Measurements from ENCODE around the gene PCNX3. TPM values are rescaled to one million over a fixed set of nuclear protein-coding genes. Genes with fewer than 3 reads are reported as not detected.

The PCNX3 gene
- total RNA-seq, 1 experiment from 2014 or later: 50.4 TPM

DNA sequence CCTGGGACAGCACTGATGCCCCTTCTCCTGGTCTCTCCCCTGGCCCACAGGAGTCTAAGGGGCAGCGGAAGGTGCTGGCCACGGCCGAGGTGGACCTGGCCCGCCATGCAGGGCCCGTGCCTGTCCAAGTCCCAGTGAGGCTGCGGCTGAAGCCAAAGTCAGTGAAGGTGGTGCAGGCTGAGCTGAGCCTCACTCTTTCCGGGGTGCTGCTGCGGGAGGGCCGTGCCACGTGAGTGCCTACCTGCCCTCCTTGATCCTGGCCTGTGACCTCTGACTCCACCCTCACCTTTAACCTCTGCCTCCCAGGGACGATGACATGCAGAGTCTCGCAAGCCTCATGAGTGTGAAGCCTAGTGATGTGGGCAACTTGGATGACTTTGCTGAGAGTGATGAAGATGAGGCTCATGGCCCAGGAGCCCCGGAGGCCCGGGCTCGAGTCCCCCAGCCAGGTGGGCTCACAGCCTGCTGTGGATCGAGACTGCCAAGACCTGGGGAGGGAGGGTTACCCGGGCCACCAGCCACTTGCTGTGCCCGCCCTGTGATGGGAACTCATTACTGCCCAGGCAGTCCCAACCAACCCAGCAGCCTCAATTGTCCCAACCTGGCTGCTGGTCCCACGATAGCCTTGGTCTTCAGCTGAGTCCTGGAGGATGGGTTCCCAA lies 35.4 kb upstream of the PCNX3 start:
- RAD21 ChIA-PET (ENCODE audit: low non-redundant PET in 1 of 2, low total read pairs in 2 of 2, uncharacterized antibody in 2 of 2, unreplicated experiment in 2 of 2): no interaction called here
- peaks cover 19% of the 10 kb centered on the region; the same call in 1 of the 2 replicates for H3K79me2 ChIP-seq (ENCODE audit: insufficient read depth, low read length)
- intact Hi-C loops (cut with micrococcal nuclease): no loop called here
- no peaks in the 10 kb centered on the region for H3K9me3 ChIP-seq (ENCODE audit: control insufficient read depth in 1 of 2, insufficient read depth in 1 of 2, low read depth in 1 of 2, low read length in 2 of 2)
- H3K27ac ChIP-seq (ENCODE audit: low read depth, low read length): no peak overlapping the region
- H3K4me1 ChIP-seq (ENCODE audit: control insufficient read depth in 1 of 2, insufficient read depth in 2 of 2, low read length in 2 of 2): peaks cover 22 to 26% of the 10 kb centered on the region in 2 experiments
- no peak overlapping the region for H3K9ac ChIP-seq (ENCODE audit: low read length)
- CTCF ChIA-PET: no interaction called here
- no peak overlapping the region for H3K4me3 ChIP-seq (replicated peaks in 1 of 2; ENCODE audit: low read depth in 1 of 2, low read length in 2 of 2)
- H3K27me3 ChIP-seq (ENCODE audit: insufficient read depth, low read length): no peaks in the 10 kb centered on the region
- no peak for ATAC-seq
- H3K36me3 ChIP-seq (ENCODE audit: control insufficient read depth in 1 of 2, insufficient read depth in 2 of 2, low read length in 2 of 2): peaks cover 2 to 4% of the 10 kb centered on the region in 2 experiments; a peak in 2 of 4 replicates
- DNase-seq (ENCODE audit: low read depth, low spot score): no peak
- no peak overlapping the region for H3K4me2 ChIP-seq (ENCODE audit: low read length)
- no peaks in the 10 kb centered on the region for H3K9me2 ChIP-seq (ENCODE audit: insufficient read depth)
- no peak for TF ChIP-seq SIN3A (IDR thresholded peaks at IDR 0.05; ENCODE audit: low read depth)
- TF ChIP-seq TCF7L2 (IDR thresholded peaks at IDR 0.05; ENCODE audit: borderline replicate concordance, extremely low read depth, insufficient read depth, insufficient read length): no peak
- TF ChIP-seq ZNF274 (IDR thresholded peaks at IDR 0.05; ENCODE audit: low read depth, low read length): no peak
- TF ChIP-seq SP1 (IDR thresholded peaks at IDR 0.05; ENCODE audit: low read depth): no peak
- no peak for TF ChIP-seq CEBPB (IDR thresholded peaks at IDR 0.05; ENCODE audit: low read depth)
- TF ChIP-seq ZFX (IDR thresholded peaks at IDR 0.05): no peak
- TF ChIP-seq ELF1 (IDR thresholded peaks at IDR 0.05; ENCODE audit: borderline replicate concordance, low read depth): no peak
- TF ChIP-seq, protein P1, sequence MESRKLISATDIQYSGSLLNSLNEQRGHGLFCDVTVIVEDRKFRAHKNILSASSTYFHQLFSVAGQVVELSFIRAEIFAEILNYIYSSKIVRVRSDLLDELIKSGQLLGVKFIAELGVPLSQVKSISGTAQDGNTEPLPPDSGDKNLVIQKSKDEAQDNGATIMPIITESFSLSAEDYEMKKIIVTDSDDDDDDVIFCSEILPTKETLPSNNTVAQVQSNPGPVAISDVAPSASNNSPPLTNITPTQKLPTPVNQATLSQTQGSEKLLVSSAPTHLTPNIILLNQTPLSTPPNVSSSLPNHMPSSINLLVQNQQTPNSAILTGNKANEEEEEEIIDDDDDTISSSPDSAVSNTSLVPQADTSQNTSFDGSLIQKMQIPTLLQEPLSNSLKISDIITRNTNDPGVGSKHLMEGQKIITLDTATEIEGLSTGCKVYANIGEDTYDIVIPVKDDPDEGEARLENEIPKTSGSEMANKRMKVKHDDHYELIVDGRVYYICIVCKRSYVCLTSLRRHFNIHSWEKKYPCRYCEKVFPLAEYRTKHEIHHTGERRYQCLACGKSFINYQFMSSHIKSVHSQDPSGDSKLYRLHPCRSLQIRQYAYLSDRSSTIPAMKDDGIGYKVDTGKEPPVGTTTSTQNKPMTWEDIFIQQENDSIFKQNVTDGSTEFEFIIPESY (IDR thresholded peaks at IDR 0.05; ENCODE audit: extremely low read depth, insufficient replicate concordance, low read length): no peak
- TF ChIP-seq, protein P2, sequence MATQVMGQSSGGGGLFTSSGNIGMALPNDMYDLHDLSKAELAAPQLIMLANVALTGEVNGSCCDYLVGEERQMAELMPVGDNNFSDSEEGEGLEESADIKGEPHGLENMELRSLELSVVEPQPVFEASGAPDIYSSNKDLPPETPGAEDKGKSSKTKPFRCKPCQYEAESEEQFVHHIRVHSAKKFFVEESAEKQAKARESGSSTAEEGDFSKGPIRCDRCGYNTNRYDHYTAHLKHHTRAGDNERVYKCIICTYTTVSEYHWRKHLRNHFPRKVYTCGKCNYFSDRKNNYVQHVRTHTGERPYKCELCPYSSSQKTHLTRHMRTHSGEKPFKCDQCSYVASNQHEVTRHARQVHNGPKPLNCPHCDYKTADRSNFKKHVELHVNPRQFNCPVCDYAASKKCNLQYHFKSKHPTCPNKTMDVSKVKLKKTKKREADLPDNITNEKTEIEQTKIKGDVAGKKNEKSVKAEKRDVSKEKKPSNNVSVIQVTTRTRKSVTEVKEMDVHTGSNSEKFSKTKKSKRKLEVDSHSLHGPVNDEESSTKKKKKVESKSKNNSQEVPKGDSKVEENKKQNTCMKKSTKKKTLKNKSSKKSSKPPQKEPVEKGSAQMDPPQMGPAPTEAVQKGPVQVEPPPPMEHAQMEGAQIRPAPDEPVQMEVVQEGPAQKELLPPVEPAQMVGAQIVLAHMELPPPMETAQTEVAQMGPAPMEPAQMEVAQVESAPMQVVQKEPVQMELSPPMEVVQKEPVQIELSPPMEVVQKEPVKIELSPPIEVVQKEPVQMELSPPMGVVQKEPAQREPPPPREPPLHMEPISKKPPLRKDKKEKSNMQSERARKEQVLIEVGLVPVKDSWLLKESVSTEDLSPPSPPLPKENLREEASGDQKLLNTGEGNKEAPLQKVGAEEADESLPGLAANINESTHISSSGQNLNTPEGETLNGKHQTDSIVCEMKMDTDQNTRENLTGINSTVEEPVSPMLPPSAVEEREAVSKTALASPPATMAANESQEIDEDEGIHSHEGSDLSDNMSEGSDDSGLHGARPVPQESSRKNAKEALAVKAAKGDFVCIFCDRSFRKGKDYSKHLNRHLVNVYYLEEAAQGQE (IDR thresholded peaks at IDR 0.05; ENCODE audit: low read depth): no peak
- TF ChIP-seq, protein P3, sequence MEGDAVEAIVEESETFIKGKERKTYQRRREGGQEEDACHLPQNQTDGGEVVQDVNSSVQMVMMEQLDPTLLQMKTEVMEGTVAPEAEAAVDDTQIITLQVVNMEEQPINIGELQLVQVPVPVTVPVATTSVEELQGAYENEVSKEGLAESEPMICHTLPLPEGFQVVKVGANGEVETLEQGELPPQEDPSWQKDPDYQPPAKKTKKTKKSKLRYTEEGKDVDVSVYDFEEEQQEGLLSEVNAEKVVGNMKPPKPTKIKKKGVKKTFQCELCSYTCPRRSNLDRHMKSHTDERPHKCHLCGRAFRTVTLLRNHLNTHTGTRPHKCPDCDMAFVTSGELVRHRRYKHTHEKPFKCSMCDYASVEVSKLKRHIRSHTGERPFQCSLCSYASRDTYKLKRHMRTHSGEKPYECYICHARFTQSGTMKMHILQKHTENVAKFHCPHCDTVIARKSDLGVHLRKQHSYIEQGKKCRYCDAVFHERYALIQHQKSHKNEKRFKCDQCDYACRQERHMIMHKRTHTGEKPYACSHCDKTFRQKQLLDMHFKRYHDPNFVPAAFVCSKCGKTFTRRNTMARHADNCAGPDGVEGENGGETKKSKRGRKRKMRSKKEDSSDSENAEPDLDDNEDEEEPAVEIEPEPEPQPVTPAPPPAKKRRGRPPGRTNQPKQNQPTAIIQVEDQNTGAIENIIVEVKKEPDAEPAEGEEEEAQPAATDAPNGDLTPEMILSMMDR (IDR thresholded peaks at IDR 0.05 in 2 of 3, conservative IDR thresholded peaks at IDR 0.05 in 1 of 3; ENCODE audit: borderline replicate concordance in 1 of 3, insufficient read depth in 1 of 3, low read depth in 2 of 3, low read length in 2 of 3): no peak
- TF ChIP-seq YY1 (IDR thresholded peaks at IDR 0.05; ENCODE audit: extremely low read depth, insufficient replicate concordance, low read depth, low read length): no peak
- TF ChIP-seq JUND (IDR thresholded peaks at IDR 0.05): no peak
- TF ChIP-seq FOSL1 (IDR thresholded peaks at IDR 0.05; ENCODE audit: low read depth): no peak
- TF ChIP-seq RAD21 (IDR thresholded peaks at IDR 0.05; ENCODE audit: low read depth): no peak
- TF ChIP-seq POLR2A (IDR thresholded peaks at IDR 0.05; ENCODE audit: borderline replicate concordance, extremely low read depth, insufficient read depth, insufficient read length): no peak
- TF ChIP-seq, protein P4, sequence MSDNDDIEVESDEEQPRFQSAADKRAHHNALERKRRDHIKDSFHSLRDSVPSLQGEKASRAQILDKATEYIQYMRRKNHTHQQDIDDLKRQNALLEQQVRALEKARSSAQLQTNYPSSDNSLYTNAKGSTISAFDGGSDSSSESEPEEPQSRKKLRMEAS (IDR thresholded peaks at IDR 0.05): no peak
- no peak for TF ChIP-seq CBX3 (IDR thresholded peaks at IDR 0.05; ENCODE audit: low read depth)
- no peak for TF ChIP-seq SRF (IDR thresholded peaks at IDR 0.05; ENCODE audit: low read depth)
- TF ChIP-seq EGR1 (IDR thresholded peaks at IDR 0.05; ENCODE audit: low read depth): no peak
- TF ChIP-seq POLR2AphosphoS5 (IDR thresholded peaks at IDR 0.05; ENCODE audit: low read depth, low read length): no peak
- BruUV-seq (replicated peaks): no TSS peak
- no peak overlapping the region for H2AFZ ChIP-seq (ENCODE audit: low read depth, low read length, poor library complexity, severe bottlenecking)
- POLR2A ChIA-PET: no interaction called here
- no peaks in the 10 kb centered on the region for H4K20me1 ChIP-seq (ENCODE audit: insufficient read depth)

All from HCT116 (cell line).